Prostate gland (tissue), 2 donors: ENCODE measurements around the gene KCNS1. TPM values are rescaled to one million over a fixed set of nuclear protein-coding genes. Genes with fewer than 3 reads are reported as not detected.

ENCODE experiments used
- total RNA-seq, 2 donors: library from RNA; depleted of rRNA; stranded (reverse); fragments of >200 nt; gene quantifications; one replicate each; pipeline ENCODE4 v1.1.0, GENCODE V29; 2016

The KCNS1 gene
- total RNA-seq, 2 donors from 2014 or later = 0.09 to 4.7 TPM

Other genes with a start within 250 kb of the KCNS1 start
- 100 to 1,000 TPM; 122 to 131 TPM for gene YWHAB, start 215.4 kb downstream of the KCNS1 start, total RNA-seq
- gene PABPC1L, start 191.1 kb downstream of the KCNS1 start, total RNA-seq = 10 to 100 TPM; 35.6 to 48.9 TPM
- gene TOMM34, start 140.7 kb downstream of the KCNS1 start, total RNA-seq = 100 to 1,000 TPM in 1 of 2 donors, 10 to 100 TPM in 1; 24.4 to 163 TPM
- 10 to 100 TPM; 14.4 to 35.1 TPM for gene STK4, start 134.6 kb downstream of the KCNS1 start, total RNA-seq
- gene WFDC5, start 14.0 kb upstream of the KCNS1 start, total RNA-seq = 1 to 10 TPM; 1.0 to 2.3 TPM
- gene WFDC12, start 23.3 kb upstream of the KCNS1 start, total RNA-seq = not detected
- gene PI3, start 73.8 kb upstream of the KCNS1 start, total RNA-seq = 1 to 10 TPM in 1 of 2 donors, not detected in 1; 1.5 TPM
- 100 to 1,000 TPM in 1 of 2 donors, under 1 TPM in 1; 0.14 to 250 TPM for gene SEMG1, start 105.9 kb upstream of the KCNS1 start, total RNA-seq
- gene SEMG2, start 120.2 kb upstream of the KCNS1 start, total RNA-seq = 10 to 100 TPM in 1 of 2 donors, under 1 TPM in 1; 0.18 to 70.5 TPM
- 100 to 1,000 TPM; 168 to 202 TPM for gene SLPI, start 153.4 kb upstream of the KCNS1 start, total RNA-seq
- gene RBPJL, start 205.7 kb upstream of the KCNS1 start, total RNA-seq = not detected
- gene MATN4, start 207.2 kb upstream of the KCNS1 start, total RNA-seq = under 1 TPM in 1 of 2 donors, not detected in 1; 0.34 TPM
- gene SDC4, start 247.3 kb upstream of the KCNS1 start, total RNA-seq = 100 to 1,000 TPM; 123 to 266 TPM